Adrenal gland (tissue), 12 donors: Measurements from ENCODE around the gene STEAP2. TPM values are rescaled to one million over a fixed set of nuclear protein-coding genes. Genes with fewer than 3 reads are reported as not detected.
"Not testable (repeated sequence)": the region's sequence is repeated elsewhere in the genome, so short reads cannot be mapped to it uniquely, and the experiment has no call there.

ENCODE experiments used
- DNase-seq, 7 donors: peaks; one replicate each; pipeline ENCODE4 v3.0.0-alpha.2; 2019 to 2020
- H3K27ac ChIP-seq, 5 donors: fragments of 200-600 bp; sonication (generic) in 4 of 5; 1 replicate in 3 of 5; 2 replicates in 2 of 5; pipeline versions ENCODE4 v1.5.1 to v1.8.0; 2016 to 2020; ENCODE audit warnings: mild to moderate bottlenecking in 1 of 5
- H3K27me3 ChIP-seq: fragments of 200-600 bp; 2 replicates; pipeline ENCODE4 v1.8.0; 2021
- H3K36me3 ChIP-seq, 2 donors: fragments of 200-600 bp; replicated peaks in 1 of 2; 1 replicate in 1 of 2; 2 replicates in 1 of 2; pipeline versions ENCODE4 v1.5.1 to v1.8.0; 2018 to 2022
- H3K4me1 ChIP-seq, 2 donors: fragments of 200-600 bp; replicated peaks in 1 of 2; 1 replicate in 1 of 2; 2 replicates in 1 of 2; pipeline versions ENCODE4 v1.5.1 to v1.8.0; 2018 to 2021
- H3K4me3 ChIP-seq, 4 donors: fragments of 200-600 bp; sonication (generic) in 3 of 4; one replicate each; pipeline ENCODE4 v1.5.1; 2016 to 2018
- H3K9me3 ChIP-seq, 3 donors: fragments of 200-600 bp; sonication (generic) in 1 of 3; replicated peaks in 1 of 3; 1 replicate in 2 of 3; 2 replicates in 1 of 3; pipeline versions ENCODE4 v1.5.1 to v1.8.0; 2016 to 2021
- CTCF ChIP-seq, 6 experiments: fragments of 450-650 bp in 4 of 6; fragments of 200-600 bp in 2 of 6; sonication (generic) in 1 of 6; IDR thresholded peaks; 1 replicate in 5 of 6; 2 replicates in 1 of 6; pipeline versions ENCODE4 v1.5.1 to v1.8.0; 2016 to 2021; ENCODE audit warnings: antibody characterized with exemption in 6 of 6, mild to moderate bottlenecking in 2 of 6, moderate library complexity in 1 of 6
- POLR2A ChIP-seq, 2 donors: fragments of 450-650 bp; IDR thresholded peaks; one replicate each; pipeline ENCODE4 v1.6.1; 2017; ENCODE audit warnings: antibody characterized with exemption in 2 of 2, mild to moderate bottlenecking in 2 of 2, moderate library complexity in 1 of 2
- WGBS, 4 donors: extraction: QIAGEN DNeasy Blood & Tissue Kit in 2 of 4; methylation state at CpG; one replicate each; pipeline versions ENCODE4 v1.1.5 to v1.1.7; 2013 to 2017; 5-methylcytosine and 5-hydroxymethylcytosine counted together
- intact Hi-C, 2 donors: fragments of 100-400 bp; cut with DNase I; formaldehyde crosslinking; loops; one replicate each; pipeline versions ENCODE4 v1.14.1 to v1.15.0; 2022 to 2023
- polyA plus RNA-seq, 3 donors: library from polyadenylated mRNA; stranded (reverse); fragments of 200-250 nt in 2 of 3; fragments of 350-450 nt in 1 of 3; fragmentation: Illumina TruSeq in 1 of 3; extraction: RNeasy Lipid Tissue Mini Kit (QIAGEN cat#74804) in 1 of 3; gene quantifications; one replicate each; pipeline ENCODE4 v1.2.3, GENCODE V29; 2013 to 2014
- total RNA-seq, 9 donors: library from RNA; depleted of rRNA in 4 of 9; stranded (reverse); fragments of >200 nt in 4 of 9; fragments of 120-200 nt in 1 of 9; fragmentation: NEBNext Ultra II Directional in 1 of 9; extraction: Animal tissue kit (Norgen Biotek cat#: 25700) in 1 of 9; gene quantifications; one replicate each; pipeline versions ENCODE4 v1.1.0 to v1.2.4, GENCODE V29; 2013 to 2023
- donor health status: healthy with polysubstance abuse.
- donor health status: Bipolar disorder and iron deficiency.
- donor health status: DM: yes; HTN: yes; CAD: no.
- donor health status: DM: no; HTN: no; CAD: no.
- donor health status: DM: no; HTN: no; CAD: no.
- donor health status: DM: yes; HTN: yes; CAD: no.

The STEAP2 gene
- total and polyA plus RNA-seq, 12 donors, result 2.0 to 9.5 (median 6.1) TPM

GRCh38 chr7:90178679-90179278 lies 32.8 kb upstream of the STEAP2 start:
- intact Hi-C loops, result no loop called here
- H3K4me3 ChIP-seq, result no peak overlapping the region
- H3K4me1 ChIP-seq, result no peaks in the 10 kb centered on the region
- peak overlapping the region in 1 of 5 donors; percentile 21 for H3K27ac ChIP-seq
- WGBS, 4 donors, result 65 to 73% (median 70%) methylated on average over 6 of the region's 6 CpGs
- TF ChIP-seq POLR2A (IDR thresholded peaks at IDR 0.05), result no peak
- TF ChIP-seq CTCF (IDR thresholded peaks at IDR 0.05), result no peak
- no peaks in the 10 kb centered on the region for H3K27me3 ChIP-seq
- no peak for DNase-seq
- H3K9me3 ChIP-seq, result no peaks in the 10 kb centered on the region
- no peaks in the 10 kb centered on the region for H3K36me3 ChIP-seq

- Histone ChIP-seq H3K36me3 (no peaks in the 10 kb centered on the region), H3K4me1 (no peaks in the 10 kb centered on the region), H3K9me3 (no peaks in the 10 kb centered on the region), H3K4me3 (no peak overlapping the region), H3K27me3 (no peaks in the 10 kb centered on the region), H3K27ac (no peak overlapping the region)
- TF ChIP-seq CTCF (IDR thresholded peaks at IDR 0.05) (no peak), POLR2A (IDR thresholded peaks at IDR 0.05) (no peak)
- intact Hi-C loops, result no loop called here
- DNase-seq, result no peak
- WGBS, 4 donors, result 53 to 74% (median 66%) methylated on average over 1 of the region's 1 CpG
These were observed 31.4 kb upstream of the STEAP2 start for GRCh38 chr7:90180011-90180585.

- H3K4me1 ChIP-seq, result no peaks in the 10 kb centered on the region
- intact Hi-C loops, result no loop called here
- H3K27me3 ChIP-seq, result no peaks in the 10 kb centered on the region
- no peak overlapping the region for H3K4me3 ChIP-seq
- H3K9me3 ChIP-seq, result no peaks in the 10 kb centered on the region
- TF ChIP-seq CTCF (IDR thresholded peaks at IDR 0.05) (no peak), POLR2A (IDR thresholded peaks at IDR 0.05) (no peak)
- no peaks in the 10 kb centered on the region for H3K36me3 ChIP-seq
- H3K27ac ChIP-seq, result no peak overlapping the region
- DNase-seq, result no peak
These were observed 30.9 kb upstream of the STEAP2 start for GRCh38 chr7:90180649-90181048.

GRCh38 chr7:90181485-90181884 lies 30.1 kb upstream of the STEAP2 start:
- H3K27me3 ChIP-seq, result no peaks in the 10 kb centered on the region
- no peaks in the 10 kb centered on the region for H3K4me1 ChIP-seq
- H3K4me3 ChIP-seq, result no peak overlapping the region
- no peaks in the 10 kb centered on the region for H3K36me3 ChIP-seq
- no peak overlapping the region for H3K27ac ChIP-seq
- no peaks in the 10 kb centered on the region for H3K9me3 ChIP-seq
- DNase-seq, result no peak
- TF ChIP-seq CTCF (IDR thresholded peaks at IDR 0.05) (no peak), POLR2A (IDR thresholded peaks at IDR 0.05) (no peak)
- intact Hi-C loops, result no loop called here

GRCh38 chr7:90186290-90186689 lies 25.2 kb upstream of the STEAP2 start:
- H3K4me1 ChIP-seq, DNase-seq, H3K27me3 ChIP-seq, H3K9me3 ChIP-seq, H3K36me3 ChIP-seq, intact Hi-C loops, H3K27ac ChIP-seq, H3K4me3 ChIP-seq: not testable (repeated sequence)
- WGBS, 4 donors, result 72 to 88% (median 79%) methylated on average over 4 of the region's 4 CpGs
